GM23338 (cell line): Measurements from ENCODE around the gene NPAS3. TPM values are rescaled to one million over a fixed set of nuclear protein-coding genes. Genes with fewer than 3 reads are reported as not detected.

ENCODE experiments used
- ATAC-seq: fragments of 200-7000 bp; cut with Tn5 transposase; 3 replicates; pipeline ENCODE4 v1.9.1; 2020
- DNase-seq: peaks from one replicate; pipeline ENCODE4 v3.0.0-alpha.2; 2015; ENCODE audit warnings: low spot score
- H2AFZ ChIP-seq: fragments of 200-600 bp; sonication (generic); 2 replicates; pipeline ENCODE4 v1.8.0; 2016; ENCODE audit warnings: antibody characterized with exemption, mild to moderate bottlenecking, moderate library complexity
- H3F3A ChIP-seq: fragments of 200-600 bp; sonication (generic); replicated peaks from 2 replicates; pipeline ENCODE4 v1.8.0; 2017; ENCODE audit warnings: antibody characterized with exemption, mixed run types, low read depth
- H3K27ac ChIP-seq: fragments of 200-600 bp; sonication (generic); 2 replicates; pipeline ENCODE4 v1.6.1; 2016; ENCODE audit warnings: low read depth
- H3K27me3 ChIP-seq: fragments of 200-600 bp; sonication (generic); 2 replicates; pipeline ENCODE4 v1.8.0; 2016; ENCODE audit warnings: mild to moderate bottlenecking, mixed run types, moderate library complexity; ENCODE audit not compliant: insufficient read depth
- H3K36me3 ChIP-seq: fragments of 200-600 bp; sonication (generic); 2 replicates; pipeline ENCODE4 v1.8.0; 2016; ENCODE audit warnings: mild to moderate bottlenecking; ENCODE audit not compliant: insufficient read depth
- H3K4me1 ChIP-seq: fragments of 200-600 bp; sonication (generic); 2 replicates; pipeline ENCODE4 v1.8.0; 2016; ENCODE audit warnings: mild to moderate bottlenecking, moderate library complexity; ENCODE audit not compliant: insufficient read depth
- H3K4me2 ChIP-seq: fragments of 200-600 bp; sonication (generic); 2 replicates; pipeline ENCODE4 v1.7.1; 2017; ENCODE audit warnings: mixed run types
- H3K4me3 ChIP-seq: fragments of 200-600 bp; sonication (generic); 2 replicates; pipeline ENCODE4 v1.6.1; 2016; ENCODE audit warnings: mixed run types
- H3K79me2 ChIP-seq: fragments of 200-600 bp; sonication (generic); replicated peaks from 2 replicates; pipeline ENCODE4 v1.8.0; 2017; ENCODE audit warnings: mild to moderate bottlenecking; ENCODE audit not compliant: insufficient read depth
- H3K9me2 ChIP-seq: fragments of 200-600 bp; sonication (generic); 2 replicates; pipeline ENCODE4 v1.8.0; 2017; ENCODE audit not compliant: insufficient read depth
- H4K20me1 ChIP-seq: fragments of 200-600 bp; sonication (generic); replicated peaks from 2 replicates; pipeline ENCODE4 v1.8.0; 2017; ENCODE audit warnings: mild to moderate bottlenecking; ENCODE audit not compliant: insufficient read depth
- H3K27ac Mint-ChIP-seq: 2 replicates; pipeline ENCODE4 v1.8.0; 2020; ENCODE audit warnings: inconsistent platforms, mild to moderate bottlenecking, moderate library complexity, mixed read lengths
- H3K27me3 Mint-ChIP-seq: 3 replicates; pipeline ENCODE4 v1.8.0; 2022; ENCODE audit warnings: low read depth, mild to moderate bottlenecking, moderate library complexity, mixed read lengths, inconsistent platforms; ENCODE audit not compliant: insufficient read depth, poor library complexity
- H3K36me3 Mint-ChIP-seq: 3 replicates; pipeline ENCODE4 v1.8.0; 2021; ENCODE audit warnings: low read depth, mild to moderate bottlenecking, inconsistent platforms, moderate library complexity, mixed read lengths
- H3K4me1 Mint-ChIP-seq: 3 replicates; pipeline ENCODE4 v1.8.0; 2020; ENCODE audit warnings: mild to moderate bottlenecking, inconsistent platforms, mixed read lengths
- H3K4me3 Mint-ChIP-seq: 3 replicates; pipeline ENCODE4 v1.8.0; 2021; ENCODE audit warnings: moderate library complexity, mild to moderate bottlenecking, inconsistent platforms, mixed read lengths
- H3K9me3 Mint-ChIP-seq: 3 replicates; pipeline ENCODE4 v1.8.0; 2020; ENCODE audit warnings: moderate library complexity, mild to moderate bottlenecking, inconsistent platforms, mixed read lengths
- CREB1 ChIP-seq: fragments of 250-450 bp; sonication (Bioruptor Pico); IDR thresholded peaks from 2 replicates; pipeline ENCODE4 v1.5.0; 2020; ENCODE audit warnings: low read depth, mild to moderate bottlenecking, moderate library complexity
- CTCF ChIP-seq, 2 experiments: fragments of 200-600 bp in 1 of 2; sonication (generic) in 1 of 2; conservative IDR thresholded peaks; 2 replicates each; pipeline versions ENCODE4 v1.5.1 to v1.6.1; 2016 to 2017; ENCODE audit warnings: antibody characterized with exemption in 2 of 2, low read depth in 2 of 2, mild to moderate bottlenecking in 2 of 2, moderate library complexity in 1 of 2
- ETS1 ChIP-seq: IDR thresholded peaks from 2 replicates; pipeline ENCODE4 v1.6.1; 2016; ENCODE audit warnings: antibody characterized with exemption
- EZH2 ChIP-seq: fragments of 200-600 bp; sonication (generic); IDR thresholded peaks from one replicate; pipeline ENCODE4 v1.8.0; 2017; ENCODE audit warnings: antibody characterized with exemption, mild to moderate bottlenecking, low read depth; ENCODE audit not compliant: unreplicated experiment
- EZH2phosphoT487 ChIP-seq: fragments of 200-600 bp; sonication (generic); IDR thresholded peaks from one replicate; pipeline ENCODE4 v1.8.1; 2018; ENCODE audit warnings: antibody characterized with exemption; ENCODE audit not compliant: unreplicated experiment
- JUNB ChIP-seq: IDR thresholded peaks from one replicate; pipeline ENCODE4 v1.6.1; 2016; ENCODE audit warnings: antibody characterized with exemption; ENCODE audit not compliant: unreplicated experiment
- NANOG ChIP-seq: IDR thresholded peaks from 2 replicates; pipeline ENCODE4 v1.6.1; 2016; ENCODE audit warnings: antibody characterized with exemption, borderline replicate concordance
- POLR2AphosphoS5 ChIP-seq: IDR thresholded peaks from 2 replicates; pipeline ENCODE4 v1.6.1; 2016; ENCODE audit warnings: antibody characterized with exemption, low read depth
- REST ChIP-seq: IDR thresholded peaks from one replicate; pipeline ENCODE4 v1.6.1; 2018; ENCODE audit warnings: antibody characterized with exemption; ENCODE audit not compliant: unreplicated experiment
- STAT1 ChIP-seq: IDR thresholded peaks from one replicate; pipeline ENCODE4 v1.6.1; 2016; ENCODE audit warnings: antibody characterized with exemption; ENCODE audit not compliant: unreplicated experiment
- ZNF114 ChIP-seq: fragments of 250-450 bp; sonication (Bioruptor Pico); IDR thresholded peaks from 2 replicates; pipeline ENCODE4 v1.5.0; 2020; ENCODE audit warnings: mild to moderate bottlenecking, moderate library complexity
- ZNF331 ChIP-seq: fragments of 250-450 bp; sonication (Bioruptor Pico); IDR thresholded peaks from 2 replicates; pipeline ENCODE4 v1.5.0; 2020; ENCODE audit warnings: low read depth, mild to moderate bottlenecking, moderate library complexity
- ZNF462 ChIP-seq: fragments of 250-450 bp; sonication (Bioruptor Pico); IDR thresholded peaks from 2 replicates; pipeline ENCODE4 v1.5.0; 2020; ENCODE audit warnings: mild to moderate bottlenecking, moderate library complexity
- polyA plus RNA-seq: library from polyadenylated mRNA; unstranded; fragments of >200 nt; fragmentation: Nextera tagmentation; extraction: Ambion mirVana; gene quantifications from 2 replicates; pipeline ENCODE4 v1.2.1, GENCODE V29; 2016
- total RNA-seq: library from RNA; depleted of rRNA; stranded (reverse); fragments of >200 nt; shearing (Covaris generic); gene quantifications from 2 replicates; pipeline ENCODE4 v1.2.3, GENCODE V29; 2014

The NPAS3 gene
- total and polyA plus RNA-seq, 2 experiments from 2014 or later = 0.17 to 0.19 TPM

GRCh38 chr14:33377596-33378390 is 439.1 kb downstream of the NPAS3 start:
- H3F3A ChIP-seq = no peaks in the 10 kb centered on the region
- H4K20me1 ChIP-seq = no peaks in the 10 kb centered on the region
- 0 out of 2 replicates have a peak, but pooled peaks cover 6% of the 10 kb centered on the region for H3K4me1 ChIP-seq
- no peak overlapping the region; the same call in 1 of the 2 replicates for H3K27ac Mint-ChIP-seq
- H2AFZ ChIP-seq = no peak overlapping the region
- H3K27me3 Mint-ChIP-seq = no peaks in the 10 kb centered on the region
- no peak for TF ChIP-seq NANOG
- no peak for TF ChIP-seq STAT1
- no peak for TF ChIP-seq EZH2phosphoT487
- TF ChIP-seq CREB1 (CRISPR knock-in tag) = no peak
- no peak for TF ChIP-seq ZNF114
- no peak for TF ChIP-seq POLR2AphosphoS5
- no peak for TF ChIP-seq REST
- TF ChIP-seq JUNB = no peak
- no peak for TF ChIP-seq ZNF462 (CRISPR knock-in tag)
- no peak for TF ChIP-seq EZH2
- no peak for TF ChIP-seq ETS1
- no peak for TF ChIP-seq CTCF (conservative IDR thresholded peaks at IDR 0.05; ENCODE audit: low read depth in 2 of 2)
- TF ChIP-seq ZNF331 (CRISPR knock-in tag) = no peak
- no peaks in the 10 kb centered on the region for H3K36me3 ChIP-seq
- no peaks in the 10 kb centered on the region for H3K9me2 ChIP-seq
- H3K27ac ChIP-seq = no peak overlapping the region
- H3K27me3 ChIP-seq = no peaks in the 10 kb centered on the region
- H3K4me3 Mint-ChIP-seq = no peak overlapping the region
- no peak overlapping the region for H3K4me3 ChIP-seq
- H3K79me2 ChIP-seq = no peaks in the 10 kb centered on the region
- H3K9me3 Mint-ChIP-seq = no peaks in the 10 kb centered on the region; the same call in 2 of the 3 replicates
- H3K36me3 Mint-ChIP-seq = no peaks in the 10 kb centered on the region
- H3K4me2 ChIP-seq = no peak overlapping the region
- peaks cover 15% of the 10 kb centered on the region for H3K4me1 Mint-ChIP-seq
- ATAC-seq (no peak), DNase-seq (no peak)
